Fibroblast of lung (primary cell): ENCODE results near the gene ATG7. TPM values are rescaled to one million over a fixed set of nuclear protein-coding genes. Genes with fewer than 3 reads are reported as not detected.

Experiments
- DNase-seq, 2 donors: peaks; one replicate each; pipeline versions ENCODE4 v3.0.0 to v3.0.0-alpha.2; 2010; ENCODE audit warnings: low read depth in 2 of 2
- H2AFZ ChIP-seq: 2 replicates; pipeline ENCODE4 v1.5.1; 2012; ENCODE audit warnings: low read length, control low read depth, inconsistent platforms
- H3K27ac ChIP-seq: 2 replicates; pipeline ENCODE4 v1.5.1; 2011; ENCODE audit warnings: low read length, control low read depth; ENCODE audit not compliant: insufficient read depth
- H3K27me3 ChIP-seq: 2 replicates; pipeline ENCODE4 v1.5.1; 2011; ENCODE audit warnings: mild to moderate bottlenecking, low read length; ENCODE audit not compliant: control insufficient read depth, insufficient read depth
- H3K36me3 ChIP-seq: 2 replicates; pipeline ENCODE4 v1.5.1; 2011; ENCODE audit warnings: low read length; ENCODE audit not compliant: control insufficient read depth, insufficient read depth
- H3K4me1 ChIP-seq: 2 replicates; pipeline ENCODE4 v1.5.1; 2011; ENCODE audit warnings: low read length; ENCODE audit not compliant: control insufficient read depth, insufficient read depth; ENCODE audit errors: extremely low read depth
- H3K4me2 ChIP-seq: 2 replicates; pipeline ENCODE4 v1.5.1; 2011; ENCODE audit warnings: low read length, control low read depth; ENCODE audit not compliant: insufficient read depth; ENCODE audit errors: extremely low read depth
- H3K4me3 ChIP-seq, 4 experiments: fragments of 200-600 bp in 1 of 4; sonication (generic) in 1 of 4; replicated peaks in 1 of 4; 2 replicates each; pipeline ENCODE4 v1.5.1; 2011 to 2016; ENCODE audit warnings: low read length in 4 of 4, low read depth in 3 of 4, mild to moderate bottlenecking in 3 of 4, control low read depth in 2 of 4, inconsistent platforms in 1 of 4, mixed read lengths in 1 of 4; ENCODE audit not compliant: insufficient read depth in 1 of 4; ENCODE audit errors: control extremely low read depth in 1 of 4
- H3K79me2 ChIP-seq: 2 replicates; pipeline ENCODE4 v1.5.1; 2012; ENCODE audit warnings: mild to moderate bottlenecking, low read length, inconsistent platforms; ENCODE audit not compliant: control insufficient read depth, insufficient read depth
- H3K9ac ChIP-seq: 2 replicates; pipeline ENCODE4 v1.5.1; 2011; ENCODE audit warnings: mild to moderate bottlenecking, low read length, control low read depth; ENCODE audit not compliant: insufficient read depth
- H3K9me3 ChIP-seq: 2 replicates; pipeline ENCODE4 v1.5.1; 2012; ENCODE audit warnings: low read depth, low read length; ENCODE audit not compliant: control insufficient read depth, insufficient read depth
- H4K20me1 ChIP-seq: 2 replicates; pipeline ENCODE4 v1.5.1; 2011; ENCODE audit warnings: low read length; ENCODE audit not compliant: control insufficient read depth, insufficient read depth; ENCODE audit errors: extremely low read depth
- EZH2 ChIP-seq: IDR thresholded peaks from 2 replicates; pipeline ENCODE4 v1.5.1; 2012; ENCODE audit warnings: low read length, control low read depth, mild to moderate bottlenecking; ENCODE audit errors: missing control alignments
- polyA plus RNA-seq, 2 donors: library from polyadenylated mRNA; depleted of rRNA in 1 of 2; stranded (reverse) in 1 of 2; unstranded in 1 of 2; fragments of >200 nt; gene quantifications; 2 replicates each; pipeline ENCODE4 v1.2.1, GENCODE V29; 2011 to 2012; ENCODE audit warnings: missing spikeins in 1 of 2
- total RNA-seq: library from RNA; depleted of rRNA; stranded (reverse); fragments of >200 nt; gene quantifications from 2 replicates; pipeline ENCODE4 v1.2.1, GENCODE V29; 2014
- TF ChIP-seq, protein P1 (sequence below), 2 donors: IDR thresholded peaks in 1 of 2; conservative IDR thresholded peaks in 1 of 2; 1 replicate in 1 of 2; 2 replicates in 1 of 2; pipeline ENCODE4 v1.5.1; 2011 to 2012; ENCODE audit warnings: low read length in 2 of 2, control low read depth in 1 of 2, inconsistent platforms in 1 of 2, low read depth in 1 of 2, mild to moderate bottlenecking in 1 of 2

The ATG7 gene
- total and polyA plus RNA-seq, 2 donors (not counting 1 experiment from before 2014, with no cell fraction given) = 50.8 to 56.5 TPM

DNA sequence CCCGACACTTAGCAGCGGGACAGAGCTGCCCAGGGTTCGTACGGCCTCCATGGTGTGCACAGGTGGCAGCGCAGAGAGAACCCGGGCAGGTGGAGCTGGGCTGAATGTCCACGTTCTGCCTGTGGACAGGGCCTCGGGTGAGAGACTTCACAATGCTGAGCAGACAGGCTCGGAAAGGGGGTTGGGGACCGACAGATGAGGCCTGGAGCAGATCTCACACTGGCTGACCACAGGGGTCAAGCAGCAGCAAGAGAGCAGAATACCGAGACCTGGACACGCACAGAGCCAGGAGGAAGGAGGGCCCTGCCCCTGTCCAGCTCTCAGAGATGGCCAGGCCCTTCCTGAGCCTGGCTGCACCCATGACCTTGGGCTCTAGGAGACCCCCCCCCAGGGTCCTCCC lies 288.5 kb downstream of the ATG7 start:
- no peaks in the 10 kb centered on the region for H3K27me3 ChIP-seq
- no peak overlapping the region for H3K4me3 ChIP-seq
- peaks cover 34% of the 10 kb centered on the region for H3K79me2 ChIP-seq
- H3K36me3 ChIP-seq = peaks cover 29% of the 10 kb centered on the region
- no peaks in the 10 kb centered on the region for H3K9me3 ChIP-seq
- H3K27ac ChIP-seq = peak overlapping the region; percentile 19
- no peaks in the 10 kb centered on the region for H4K20me1 ChIP-seq
- TF ChIP-seq EZH2 = no peak
- TF ChIP-seq, protein P1, sequence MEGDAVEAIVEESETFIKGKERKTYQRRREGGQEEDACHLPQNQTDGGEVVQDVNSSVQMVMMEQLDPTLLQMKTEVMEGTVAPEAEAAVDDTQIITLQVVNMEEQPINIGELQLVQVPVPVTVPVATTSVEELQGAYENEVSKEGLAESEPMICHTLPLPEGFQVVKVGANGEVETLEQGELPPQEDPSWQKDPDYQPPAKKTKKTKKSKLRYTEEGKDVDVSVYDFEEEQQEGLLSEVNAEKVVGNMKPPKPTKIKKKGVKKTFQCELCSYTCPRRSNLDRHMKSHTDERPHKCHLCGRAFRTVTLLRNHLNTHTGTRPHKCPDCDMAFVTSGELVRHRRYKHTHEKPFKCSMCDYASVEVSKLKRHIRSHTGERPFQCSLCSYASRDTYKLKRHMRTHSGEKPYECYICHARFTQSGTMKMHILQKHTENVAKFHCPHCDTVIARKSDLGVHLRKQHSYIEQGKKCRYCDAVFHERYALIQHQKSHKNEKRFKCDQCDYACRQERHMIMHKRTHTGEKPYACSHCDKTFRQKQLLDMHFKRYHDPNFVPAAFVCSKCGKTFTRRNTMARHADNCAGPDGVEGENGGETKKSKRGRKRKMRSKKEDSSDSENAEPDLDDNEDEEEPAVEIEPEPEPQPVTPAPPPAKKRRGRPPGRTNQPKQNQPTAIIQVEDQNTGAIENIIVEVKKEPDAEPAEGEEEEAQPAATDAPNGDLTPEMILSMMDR (conservative IDR thresholded peaks at IDR 0.05 in 1 of 2, IDR thresholded peaks at IDR 0.05 in 1 of 2; ENCODE audit: low read depth in 1 of 2, low read length in 2 of 2) = no peak
- H3K9ac ChIP-seq = no peak overlapping the region
- DNase-seq = peak; percentile 32 to 60
- no peak overlapping the region for H2AFZ ChIP-seq
- H3K4me2 ChIP-seq = no peak overlapping the region
- peaks cover 23% of the 10 kb centered on the region for H3K4me1 ChIP-seq

DNA sequence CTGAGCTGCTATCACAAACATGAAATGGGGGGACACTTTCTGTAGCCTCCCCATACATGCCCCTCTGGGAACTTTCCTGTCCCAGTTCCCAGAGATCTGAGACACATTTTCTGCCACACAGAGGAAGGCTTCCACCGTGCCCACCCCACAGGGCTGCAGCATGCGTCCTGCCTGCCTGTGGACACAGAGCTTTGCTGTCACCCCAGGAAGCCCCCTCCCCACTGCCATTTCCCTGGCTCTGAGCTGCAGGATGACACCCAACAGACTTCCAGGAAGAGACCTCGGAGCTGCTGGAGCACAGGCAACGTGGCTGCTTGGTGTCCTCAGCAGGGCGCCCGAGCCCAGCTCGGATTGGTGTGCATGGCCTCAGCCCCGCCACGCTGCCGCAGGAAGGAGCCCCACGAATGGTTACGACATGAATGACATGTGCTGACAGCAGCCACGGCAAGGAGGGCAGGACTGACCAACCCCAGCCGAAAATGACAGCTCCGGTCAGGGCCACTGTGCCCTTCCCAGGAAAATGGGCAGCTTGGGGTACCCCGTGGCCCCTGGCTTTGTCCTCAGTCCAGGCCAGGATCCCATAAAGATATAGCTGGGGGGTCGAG lies 290.2 kb downstream of the ATG7 start:
- Histone ChIP-seq H3K27ac (no peak overlapping the region), H3K36me3 (peaks cover 30% of the 10 kb centered on the region), H3K79me2 (peaks cover 44% of the 10 kb centered on the region), H3K27me3 (no peaks in the 10 kb centered on the region), H3K4me2 (no peak overlapping the region), H2AFZ (no peak overlapping the region), H3K9ac (no peak overlapping the region), H4K20me1 (no peaks in the 10 kb centered on the region), H3K4me3 (no peak overlapping the region), H3K4me1 (peaks cover 16% of the 10 kb centered on the region), H3K9me3 (no peaks in the 10 kb centered on the region)
- no peak for DNase-seq
- no peak for TF ChIP-seq EZH2
- TF ChIP-seq, protein P1 (conservative IDR thresholded peaks at IDR 0.05 in 1 of 2, IDR thresholded peaks at IDR 0.05 in 1 of 2; ENCODE audit: low read depth in 1 of 2, low read length in 2 of 2) = no peak

DNA sequence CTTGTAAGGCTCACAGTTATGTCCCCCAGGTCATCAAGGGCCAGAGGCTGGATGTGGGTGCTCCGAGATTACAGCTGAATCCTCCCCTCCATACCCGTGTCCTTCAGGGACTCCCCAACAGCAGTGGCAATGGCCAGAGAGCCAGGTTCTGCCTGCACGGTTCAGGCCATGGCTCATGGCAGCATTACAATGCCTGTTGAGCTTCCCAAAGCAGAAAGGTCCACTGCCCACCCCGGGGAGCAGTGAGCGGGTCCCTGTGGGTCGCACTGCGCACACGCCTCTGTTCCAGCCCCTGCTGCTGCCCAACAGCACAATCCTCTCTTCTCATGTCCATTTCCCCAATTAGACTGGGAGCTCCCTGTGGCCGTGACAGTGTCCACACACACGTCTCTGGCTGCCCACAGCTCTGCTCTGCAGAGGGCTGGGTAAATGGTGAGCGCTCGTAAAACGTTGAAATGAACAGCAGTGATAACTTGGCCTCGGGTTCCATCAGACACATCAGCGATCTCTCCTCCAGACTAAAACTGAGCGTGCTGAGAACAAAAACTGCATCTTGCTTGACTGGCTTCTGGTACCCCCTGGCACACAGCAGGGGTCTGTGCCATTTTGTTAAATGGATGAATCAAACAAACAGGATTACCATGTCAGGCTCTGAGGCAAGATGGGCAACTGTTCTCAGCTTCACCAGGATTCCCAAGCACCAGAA lies 291.1 kb downstream of the ATG7 start:
- Histone ChIP-seq H3K27ac (no peak overlapping the region), H3K4me1 (peaks cover 18% of the 10 kb centered on the region), H3K27me3 (no peaks in the 10 kb centered on the region), H2AFZ (no peak overlapping the region), H3K9ac (no peak overlapping the region), H3K36me3 (peaks cover 30% of the 10 kb centered on the region), H3K79me2 (peaks cover 52% of the 10 kb centered on the region), H3K4me3 (no peak overlapping the region), H3K4me2 (no peak overlapping the region), H3K9me3 (no peaks in the 10 kb centered on the region), H4K20me1 (no peaks in the 10 kb centered on the region)
- no peak for TF ChIP-seq EZH2
- TF ChIP-seq, protein P1 (conservative IDR thresholded peaks at IDR 0.05 in 1 of 2, IDR thresholded peaks at IDR 0.05 in 1 of 2; ENCODE audit: low read depth in 1 of 2, low read length in 2 of 2) = no peak
- no peak for DNase-seq
